Forelimb muscle (tissue), 1 donor: Measurements from ENCODE around the gene DUSP12. TPM values are rescaled to one million over a fixed set of nuclear protein-coding genes. Genes with fewer than 3 reads are reported as not detected.

Experiments
- polyA plus RNA-seq: library from polyadenylated mRNA; unstranded; fragments of 120-200 nt; gene quantifications from one replicate; pipeline ENCODE4 v1.2.1, GENCODE V29; 2013; ENCODE audit not compliant: insufficient read length

The DUSP12 gene
- polyA plus RNA-seq, 1 donor, result 24.2 TPM

Other genes with a start within 250 kb of the DUSP12 start
- 3.6 TPM for gene FCGR2A, start 244.3 kb upstream of the DUSP12 start, polyA plus RNA-seq
- gene HSPA6, start 225.2 kb upstream of the DUSP12 start, polyA plus RNA-seq, result 0.57 TPM
- 0.81 TPM for gene FCGR3A, start 200.0 kb upstream of the DUSP12 start, polyA plus RNA-seq
- 0.33 TPM for gene FCGR3B, start 118.6 kb upstream of the DUSP12 start, polyA plus RNA-seq
- 0.16 TPM for gene FCGR2B, start 86.6 kb upstream of the DUSP12 start, polyA plus RNA-seq
- gene FCRLA, start 42.6 kb upstream of the DUSP12 start, polyA plus RNA-seq, result 0.27 TPM
- gene FCRLB, start 28.2 kb upstream of the DUSP12 start, polyA plus RNA-seq, result 0.40 TPM
- 15.5 TPM for gene ATF6, start 16.5 kb downstream of the DUSP12 start, polyA plus RNA-seq